Lower leg skin (tissue), 4 donors: ENCODE results near the gene SCN8A. TPM values are rescaled to one million over a fixed set of nuclear protein-coding genes. Genes with fewer than 3 reads are reported as not detected.

Experiments used
- DNase-seq, 2 donors: peaks; one replicate each; pipeline ENCODE4 v3.0.0-alpha.2; 2019; ENCODE audit warnings: low spot score in 2 of 2
- H3K4me3 ChIP-seq: fragments of 200-600 bp; sonication (generic); 2 replicates; pipeline ENCODE4 v1.5.1; 2017; ENCODE audit warnings: mild to moderate bottlenecking, low read depth; ENCODE audit not compliant: poor library complexity, severe bottlenecking
- CTCF ChIP-seq, 3 donors: fragments of 450-650 bp; IDR thresholded peaks; one replicate each; pipeline ENCODE4 v1.5.1; 2016; ENCODE audit warnings: antibody characterized with exemption in 3 of 3, mild to moderate bottlenecking in 3 of 3, moderate library complexity in 2 of 3
- POLR2A ChIP-seq, 2 donors: fragments of 450-650 bp; IDR thresholded peaks; one replicate each; pipeline ENCODE4 v1.6.1; 2016 to 2017; ENCODE audit warnings: antibody characterized with exemption in 2 of 2, mild to moderate bottlenecking in 1 of 2, moderate library complexity in 1 of 2
- WGBS, 2 donors: methylation state at CpG; one replicate each; pipeline ENCODE4 v1.1.5; 2018; 5-methylcytosine and 5-hydroxymethylcytosine counted together
- intact Hi-C: fragments of 100-400 bp; cut with DNase I; formaldehyde crosslinking; loops from one replicate; pipeline ENCODE4 v1.15.0; 2023; ENCODE audit warnings: low total_unique reads
- total RNA-seq, 4 donors: library from RNA; depleted of rRNA; stranded (reverse); fragments of >200 nt; gene quantifications; one replicate each; pipeline ENCODE4 v1.1.0, GENCODE V29; 2016

Gene SCN8A
- total RNA-seq, 4 donors from 2014 or later = 0.42 to 0.80 (median 0.65) TPM

GRCh38 chr12:51832354-51833107 is 241.5 kb downstream of the SCN8A start:
- intact Hi-C loops = no loop called here
- WGBS, 2 donors = 57 to 59% methylated on average over 10 of the region's 10 CpGs
- DNase-seq = no peak
- no peak overlapping the region for H3K4me3 ChIP-seq
- TF ChIP-seq POLR2A (IDR thresholded peaks at IDR 0.05) = no peak
- no peak for TF ChIP-seq CTCF (IDR thresholded peaks at IDR 0.05)

- WGBS, 2 donors = 66 to 86% methylated on average over 12 of the region's 12 CpGs
- H3K4me3 ChIP-seq = no peak overlapping the region
- no peak for TF ChIP-seq CTCF (IDR thresholded peaks at IDR 0.05)
- no peak for TF ChIP-seq POLR2A (IDR thresholded peaks at IDR 0.05)
- DNase-seq = no peak
- intact Hi-C loops = no loop called here
Measured at GRCh38 chr12:51833448-51834227, 242.6 kb downstream of the SCN8A start.

GRCh38 chr12:51834411-51834810 is 243.4 kb downstream of the SCN8A start:
- intact Hi-C loops = no loop called here
- 88% methylated on average over 11 of the region's 11 CpGs for WGBS, 2 donors
- H3K4me3 ChIP-seq = no peak overlapping the region
- TF ChIP-seq POLR2A (IDR thresholded peaks at IDR 0.05) = no peak
- DNase-seq = no peak

GRCh38 chr12:51836041-51836826 is 245.2 kb downstream of the SCN8A start:
- WGBS, 2 donors = 56 to 63% methylated on average over 13 of the region's 13 CpGs
- intact Hi-C loops = no loop called here
- TF ChIP-seq CTCF (IDR thresholded peaks at IDR 0.05) (no peak), POLR2A (IDR thresholded peaks at IDR 0.05) (no peak)

GRCh38 chr12:51836827-51837173 is 245.8 kb downstream of the SCN8A start:
- intact Hi-C loops = no loop called here
- TF ChIP-seq POLR2A (IDR thresholded peaks at IDR 0.05) = no peak
- TF ChIP-seq CTCF (IDR thresholded peaks at IDR 0.05) = no peak
- WGBS, 2 donors = 72 to 79% methylated on average over 5 to 6 of the region's 6 CpGs
- no peak overlapping the region for H3K4me3 ChIP-seq
- DNase-seq = no peak

More at GRCh38 chr12:51836041-51836826, 245.2 kb downstream of the SCN8A start:
- no peak overlapping the region for H3K4me3 ChIP-seq
- no peak for DNase-seq

GRCh38 chr12:51837286-51837685 is 246.3 kb downstream of the SCN8A start:
- WGBS, 2 donors = 70 to 75% methylated on average over 7 of the region's 7 CpGs
- intact Hi-C loops = no loop called here
- TF ChIP-seq POLR2A (IDR thresholded peaks at IDR 0.05) (no peak), CTCF (IDR thresholded peaks at IDR 0.05) (no peak)
- DNase-seq = no peak
- no peak overlapping the region for H3K4me3 ChIP-seq
